Measurements from ENCODE around the gene VTA1. TPM values are rescaled to one million over a fixed set of nuclear protein-coding genes. Genes with fewer than 3 reads are reported as not detected.

Gene VTA1
- total and polyA plus RNA-seq, 2 of the 8 experiments (the other 6 are each of a cell fraction or from before 2014, with no cell fraction given), result 63.6 to 67.0 TPM

- no peak for TF ChIP-seq BCL11A (IDR thresholded peaks at IDR 0.05; ENCODE audit: low read depth in 2 of 2, low read length in 2 of 2)
Observed at GRCh38 chr6:142236691-142237090, 89.6 kb downstream of the VTA1 start (continued).

Measured in H1 (cell line).